HG03378 (cell line): ENCODE results near the gene CPHXL.

Experiments used
- ATAC-seq: cut with Tn5 transposase; IDR thresholded peaks from one replicate; pipeline ENCODE4 v1.9.1; 2021; ENCODE audit warnings: mild to moderate bottlenecking, moderate library complexity; ENCODE audit not compliant: unreplicated experiment

CPHXL gene

GRCh38 chr16:75726390-75726789 is at the start of gene CPHXL:
CPHXL (minus strand) TSS chr16:75726490; CDS start chr16:75726442, 48 bp downstream.
- ATAC-seq: no peak

GRCh38 chr16:75774197-75774596 is 47.9 kb upstream of the CPHXL start:
- no peak for ATAC-seq

GRCh38 chr16:75770051-75770450 is 43.8 kb upstream of the CPHXL start:
- no peak for ATAC-seq

GRCh38 chr16:75764154-75764768 is 38.0 kb upstream of the CPHXL start:
- peak; percentile 89 for ATAC-seq

- ATAC-seq: no peak
These were observed 36.9 kb upstream of the CPHXL start for GRCh38 chr16:75763204-75763603.

GRCh38 chr16:75762746-75763145 is 36.5 kb upstream of the CPHXL start:
- ATAC-seq: no peak

GRCh38 chr16:75761108-75761507 is 34.8 kb upstream of the CPHXL start:
- peak; percentile 22 for ATAC-seq

GRCh38 chr16:75760018-75760519 is 33.8 kb upstream of the CPHXL start:
- no peak for ATAC-seq

DNA sequence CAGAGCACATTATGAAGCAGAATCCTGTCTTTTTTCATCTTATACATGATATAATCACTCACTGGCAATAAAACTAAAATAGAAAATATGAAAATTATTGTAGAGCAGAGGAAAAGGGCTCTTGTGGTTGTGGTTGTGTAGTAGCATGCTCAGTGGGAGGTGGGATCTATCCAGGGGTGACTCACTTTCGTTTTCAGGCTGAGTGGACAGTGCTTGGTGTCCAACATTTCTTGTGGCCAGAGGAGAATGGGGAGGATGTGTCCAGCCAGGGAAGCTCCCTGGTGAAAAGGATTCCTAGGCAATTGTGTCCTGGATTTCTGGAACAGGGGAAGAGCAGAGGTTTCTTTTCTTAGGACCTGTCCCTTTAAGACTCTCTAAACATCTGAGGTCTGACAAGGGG is 31.9 kb upstream of the CPHXL start:
- no peak for ATAC-seq

DNA sequence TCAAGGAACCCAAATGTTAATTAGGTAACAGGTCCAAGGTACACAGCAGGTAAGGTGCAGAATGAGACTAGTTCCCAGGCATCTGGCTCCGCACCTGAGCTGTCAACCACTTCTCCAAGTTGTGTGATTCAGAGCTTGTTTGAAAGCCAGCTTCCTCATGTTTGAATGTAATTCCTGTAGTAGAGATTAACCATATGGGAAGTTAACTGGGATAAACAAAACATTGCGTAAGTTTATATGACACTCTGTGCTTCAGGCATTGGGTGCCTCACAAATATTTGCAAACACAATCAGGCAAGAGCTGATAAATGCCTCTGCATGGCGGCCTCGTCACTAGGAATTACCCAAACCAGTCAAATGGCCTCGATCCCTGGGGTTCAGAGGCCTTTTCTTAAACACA is 27.9 kb upstream of the CPHXL start:
- no peak for ATAC-seq

DNA sequence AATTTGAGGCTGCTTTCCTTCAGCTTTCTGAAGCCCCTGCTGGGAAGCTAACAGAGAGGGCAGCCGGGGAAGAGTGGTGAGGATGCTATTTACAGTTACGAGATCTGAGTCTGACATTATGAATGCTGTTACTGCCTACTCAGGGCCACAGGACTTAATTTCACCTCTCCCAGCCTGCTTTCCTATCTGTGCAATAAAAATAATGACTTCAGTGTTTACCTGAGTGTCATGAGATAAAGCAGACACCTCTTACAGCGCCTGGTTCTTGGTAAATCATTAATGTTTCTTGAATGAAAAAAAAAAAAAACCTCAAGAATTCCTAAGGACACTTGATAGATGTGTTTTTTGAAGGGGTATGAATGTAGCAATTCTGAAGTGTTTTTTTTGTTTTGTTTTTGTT is 24.2 kb upstream of the CPHXL start:
- no peak for ATAC-seq

- no peak for ATAC-seq
These were observed 20.1 kb upstream of the CPHXL start for GRCh38 chr16:75746359-75746758.

GRCh38 chr16:75745823-75746222 is 19.5 kb upstream of the CPHXL start:
- peak; percentile 58 for ATAC-seq

GRCh38 chr16:75745242-75745641 is 19.0 kb upstream of the CPHXL start:
- peak; percentile 67 for ATAC-seq

DNA sequence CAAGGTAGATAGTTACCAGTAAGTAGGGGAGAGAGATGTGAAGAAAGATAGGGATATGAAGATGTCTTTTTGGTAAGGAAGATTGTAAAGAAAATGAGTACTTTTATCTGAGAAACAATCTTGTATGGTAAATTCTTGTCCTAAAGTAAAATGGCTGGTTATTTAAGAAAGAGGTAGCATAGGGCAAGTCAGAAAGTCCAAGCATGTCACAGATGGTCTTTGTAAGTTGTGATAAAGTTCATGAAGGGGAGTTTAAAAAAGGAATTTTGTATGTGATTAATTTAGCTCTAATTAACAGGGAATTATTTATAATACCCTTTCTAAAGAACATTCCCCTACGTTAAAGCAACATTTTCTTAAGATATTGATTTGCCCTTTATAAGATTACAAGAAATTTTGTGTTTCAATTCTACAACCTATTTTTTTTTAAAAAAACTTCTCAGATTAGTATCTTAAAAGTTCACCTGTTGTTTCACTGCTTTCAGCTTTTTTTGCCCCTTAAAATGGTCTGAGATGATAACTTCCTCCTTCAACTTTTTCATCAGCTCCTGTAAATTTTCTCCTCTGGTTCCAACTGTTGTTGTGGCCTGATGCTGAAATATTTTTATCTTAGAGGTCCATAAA is 16.2 kb upstream of the CPHXL start:
- ATAC-seq: no peak

GRCh38 chr16:75733305-75734211 is 7.3 kb upstream of the CPHXL start:
- ATAC-seq: no peak

DNA sequence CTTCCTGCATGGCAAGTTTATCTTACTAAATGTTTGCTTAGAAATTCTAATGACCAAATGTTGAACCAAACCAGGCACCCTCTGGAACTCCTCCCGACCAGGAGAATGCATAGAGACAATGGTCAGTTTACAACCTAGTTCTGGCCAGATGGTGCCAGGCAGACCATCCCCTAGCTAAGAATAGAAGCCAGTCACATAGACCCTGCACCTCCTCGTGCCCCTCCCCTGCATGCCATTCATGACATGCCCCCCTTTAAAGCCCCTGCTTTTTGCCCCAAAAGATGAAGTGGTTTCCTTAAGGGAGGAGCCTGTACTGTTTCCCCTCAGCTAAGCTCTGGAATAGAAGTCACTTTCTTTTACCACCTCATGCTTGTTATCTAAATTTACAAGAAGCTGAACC is 6.6 kb upstream of the CPHXL start:
- ATAC-seq: no peak

DNA sequence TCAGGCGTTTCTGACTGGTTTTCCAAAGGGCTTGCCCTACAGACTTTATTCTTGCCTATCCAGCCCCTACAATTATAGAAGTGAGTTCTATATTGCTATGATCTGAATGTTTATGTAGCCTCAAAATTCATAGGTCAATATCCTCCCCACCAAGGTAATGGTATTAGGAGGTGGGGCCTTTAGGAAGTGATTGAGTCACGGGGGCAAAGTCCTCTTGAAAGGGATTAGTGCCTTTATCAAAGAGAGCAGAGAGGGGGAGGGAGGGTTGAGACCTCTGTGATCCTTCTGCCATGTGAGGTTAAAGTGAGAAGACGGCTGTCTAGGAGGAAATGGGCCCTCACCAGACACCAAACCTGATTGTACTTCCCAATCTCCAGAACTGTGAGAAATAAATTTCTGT is 931 bp upstream of the CPHXL start:
- ATAC-seq: no peak

DNA sequence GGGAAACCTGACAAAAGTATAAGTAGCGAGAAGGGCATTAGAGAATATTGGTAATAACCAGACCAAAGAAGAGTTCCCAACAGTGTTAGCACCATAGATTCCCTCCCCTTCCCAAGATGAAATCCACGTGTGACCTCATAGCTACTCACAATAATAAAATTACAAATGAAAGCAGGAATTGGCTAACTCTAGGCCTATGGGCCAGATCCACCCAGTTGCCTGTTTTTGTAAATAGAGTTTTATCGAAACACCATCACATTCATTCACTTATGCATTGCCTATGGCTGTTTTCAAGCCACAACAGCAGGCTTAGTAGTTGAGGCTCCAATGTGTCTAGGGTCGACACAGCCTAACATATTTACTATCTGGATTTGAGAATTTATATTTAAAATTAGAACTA is 7.8 kb downstream of the CPHXL start:
- ATAC-seq: no peak

GRCh38 chr16:75714661-75715060 is 11.6 kb downstream of the CPHXL start:
- ATAC-seq: no peak

DNA sequence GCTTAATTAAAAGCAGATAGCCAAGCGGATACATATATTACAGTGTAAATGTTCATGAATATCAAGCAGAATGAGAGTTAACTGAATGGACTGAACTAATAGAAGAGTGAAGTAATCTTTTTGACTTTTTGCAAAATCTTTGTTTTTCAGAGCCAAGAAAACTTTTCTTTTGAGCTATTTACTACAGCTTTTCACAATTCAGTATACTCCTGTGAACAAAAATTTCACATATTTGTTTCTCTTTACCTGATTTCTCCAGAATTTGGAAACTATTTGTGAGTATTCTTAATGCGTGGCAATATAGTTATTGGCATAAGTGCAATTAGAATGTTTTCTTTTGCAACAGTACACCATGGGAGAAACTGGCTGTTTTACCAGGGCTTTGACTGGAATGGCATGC is 15.9 kb downstream of the CPHXL start:
- ATAC-seq: no peak

DNA sequence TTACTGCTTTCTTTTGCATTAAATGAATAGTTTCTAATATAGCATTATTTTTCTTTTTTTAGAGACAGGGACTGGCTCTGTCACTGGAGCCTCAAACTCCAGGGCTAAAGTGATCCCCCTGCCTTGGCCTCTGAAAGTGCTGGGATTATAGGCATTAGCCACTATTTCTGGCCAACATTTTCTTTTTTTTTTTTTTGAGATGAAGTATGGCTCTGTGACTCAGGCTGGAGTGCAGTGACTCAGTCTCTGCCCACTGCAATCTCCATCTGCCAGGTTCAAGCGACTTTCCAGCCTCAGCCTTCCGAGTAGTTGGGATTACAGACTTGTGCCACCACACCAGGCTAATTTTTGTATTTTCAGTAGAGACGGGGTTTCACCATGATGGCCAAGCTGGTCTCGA is 23.0 kb downstream of the CPHXL start:
- no peak for ATAC-seq
